HUES48 (cell line): ENCODE results near the gene LCN2.
A peak's percentile ranks its signal among the peaks of the same experiment; 100 is the strongest.
"Not testable (repeated sequence)": the region's sequence is repeated elsewhere in the genome, so short reads cannot be mapped to it uniquely, and the experiment has no call there.

Source experiments
- H3K27ac ChIP-seq: one replicate; pipeline ENCODE4 v1.7.0; 2013; ENCODE audit warnings: low read depth, low read length, inconsistent platforms
- H3K27me3 ChIP-seq: 2 replicates; pipeline ENCODE4 v1.6.1; 2013; ENCODE audit warnings: mild to moderate bottlenecking, low read length; ENCODE audit not compliant: control insufficient read depth, insufficient read depth
- H3K36me3 ChIP-seq: 2 replicates; pipeline ENCODE4 v1.6.1; 2013; ENCODE audit warnings: low read length; ENCODE audit not compliant: control insufficient read depth, insufficient read depth
- H3K4me1 ChIP-seq: 2 replicates; pipeline ENCODE4 v1.6.1; 2013; ENCODE audit warnings: mild to moderate bottlenecking, low read length; ENCODE audit not compliant: control insufficient read depth, insufficient read depth
- H3K4me3 ChIP-seq: 2 replicates; pipeline ENCODE4 v1.5.1; 2013; ENCODE audit warnings: mild to moderate bottlenecking, low read depth, low read length
- H3K9ac ChIP-seq: 2 replicates; pipeline ENCODE4 v1.6.1; 2013; ENCODE audit warnings: mild to moderate bottlenecking, low read depth, low read length, moderate library complexity
- H3K9me3 ChIP-seq: 2 replicates; pipeline ENCODE4 v1.6.1; 2013; ENCODE audit warnings: low read length; ENCODE audit not compliant: control insufficient read depth, insufficient read depth

LCN2 gene

DNA sequence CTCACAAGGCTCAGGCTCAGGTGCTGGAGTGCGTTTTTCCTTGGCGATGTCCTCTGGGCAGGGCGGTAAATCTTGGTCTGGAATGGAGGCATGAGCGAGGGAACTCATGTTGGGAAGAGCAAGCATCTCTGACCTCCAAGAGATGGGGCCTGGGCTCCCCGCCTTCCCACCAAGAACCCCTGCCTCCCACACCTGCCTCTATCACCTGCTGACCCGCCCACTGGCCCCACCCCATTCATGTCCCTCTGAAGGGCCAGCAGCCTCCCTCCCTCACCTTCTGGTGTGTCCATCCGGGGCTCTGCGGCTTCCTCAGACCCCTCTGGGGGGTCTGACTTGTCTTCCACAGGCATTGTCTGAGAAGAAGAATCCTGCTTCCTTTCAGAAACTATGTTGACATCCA lies 31.2 kb downstream of the LCN2 start:
- Histone ChIP-seq H3K4me3 (no peak overlapping the region), H3K9me3 (no peaks in the 10 kb centered on the region), H3K4me1 (no peaks in the 10 kb centered on the region), H3K36me3 (peaks cover 68% of the 10 kb centered on the region), H3K9ac (no peak overlapping the region), H3K27me3 (no peaks in the 10 kb centered on the region), H3K27ac (no peak overlapping the region)

DNA sequence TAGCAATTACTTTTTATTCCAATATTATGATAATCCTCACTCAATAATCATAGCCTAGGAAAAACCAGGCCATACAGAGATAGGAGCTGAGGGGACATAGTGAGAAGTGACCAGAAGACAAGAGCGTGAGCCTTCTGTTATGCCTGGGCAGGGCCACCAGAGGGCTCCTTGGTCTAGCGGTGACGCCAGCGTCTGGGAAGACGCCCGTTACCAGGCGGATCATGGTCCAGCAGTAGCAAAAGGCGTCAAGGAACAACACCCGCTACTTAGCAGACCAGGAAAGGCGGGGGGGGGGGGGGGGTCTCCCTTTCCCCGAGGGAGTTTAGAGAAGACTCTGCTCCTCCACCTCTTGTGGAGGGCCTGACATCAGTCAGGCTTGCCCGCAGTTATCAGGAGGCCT lies 32.2 kb downstream of the LCN2 start:
- H3K4me3 ChIP-seq, H3K9ac ChIP-seq, H3K27me3 ChIP-seq, H3K27ac ChIP-seq, H3K9me3 ChIP-seq, H3K4me1 ChIP-seq: not testable (repeated sequence)
- H3K36me3 ChIP-seq: peaks cover 66% of the 10 kb centered on the region

DNA sequence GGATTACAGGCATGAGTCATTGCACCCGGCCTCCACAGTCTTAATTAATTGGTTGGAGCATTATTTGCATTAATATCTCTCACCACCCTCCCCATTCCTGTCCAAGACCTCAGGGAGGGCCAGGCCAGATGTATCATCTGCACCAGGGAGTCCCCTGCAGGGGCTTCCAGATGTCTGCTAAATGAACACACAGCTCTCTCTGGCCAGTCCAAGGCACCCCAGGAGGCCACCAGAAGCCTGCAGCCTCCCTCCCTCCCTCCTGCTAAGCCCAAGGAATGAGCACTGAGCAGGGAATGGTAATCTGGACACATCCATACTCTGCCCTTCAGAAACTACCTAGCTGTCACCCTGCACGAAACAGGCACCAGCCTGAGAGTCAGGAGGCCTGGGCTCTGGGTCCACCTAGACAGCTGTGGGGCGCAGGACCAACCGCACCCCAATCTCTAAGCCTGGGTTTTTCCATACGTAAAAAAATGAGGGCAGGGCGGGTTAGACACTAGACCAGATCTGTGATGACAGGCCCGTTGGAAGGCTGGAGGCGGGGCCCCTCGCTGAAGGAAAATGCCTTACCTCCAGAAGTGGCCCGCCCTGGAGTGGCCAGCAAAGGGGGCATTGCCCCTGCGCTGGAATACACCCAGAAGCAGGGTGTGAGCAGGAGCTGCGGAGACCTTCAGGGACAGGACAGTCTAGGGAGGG lies 33.8 kb downstream of the LCN2 start:
- Histone ChIP-seq H3K9ac (no peak overlapping the region), H3K27me3 (no peaks in the 10 kb centered on the region), H3K27ac (no peak overlapping the region), H3K9me3 (no peaks in the 10 kb centered on the region), H3K4me3 (no peak overlapping the region), H3K4me1 (no peaks in the 10 kb centered on the region), H3K36me3 (peaks cover 60% of the 10 kb centered on the region)

DNA sequence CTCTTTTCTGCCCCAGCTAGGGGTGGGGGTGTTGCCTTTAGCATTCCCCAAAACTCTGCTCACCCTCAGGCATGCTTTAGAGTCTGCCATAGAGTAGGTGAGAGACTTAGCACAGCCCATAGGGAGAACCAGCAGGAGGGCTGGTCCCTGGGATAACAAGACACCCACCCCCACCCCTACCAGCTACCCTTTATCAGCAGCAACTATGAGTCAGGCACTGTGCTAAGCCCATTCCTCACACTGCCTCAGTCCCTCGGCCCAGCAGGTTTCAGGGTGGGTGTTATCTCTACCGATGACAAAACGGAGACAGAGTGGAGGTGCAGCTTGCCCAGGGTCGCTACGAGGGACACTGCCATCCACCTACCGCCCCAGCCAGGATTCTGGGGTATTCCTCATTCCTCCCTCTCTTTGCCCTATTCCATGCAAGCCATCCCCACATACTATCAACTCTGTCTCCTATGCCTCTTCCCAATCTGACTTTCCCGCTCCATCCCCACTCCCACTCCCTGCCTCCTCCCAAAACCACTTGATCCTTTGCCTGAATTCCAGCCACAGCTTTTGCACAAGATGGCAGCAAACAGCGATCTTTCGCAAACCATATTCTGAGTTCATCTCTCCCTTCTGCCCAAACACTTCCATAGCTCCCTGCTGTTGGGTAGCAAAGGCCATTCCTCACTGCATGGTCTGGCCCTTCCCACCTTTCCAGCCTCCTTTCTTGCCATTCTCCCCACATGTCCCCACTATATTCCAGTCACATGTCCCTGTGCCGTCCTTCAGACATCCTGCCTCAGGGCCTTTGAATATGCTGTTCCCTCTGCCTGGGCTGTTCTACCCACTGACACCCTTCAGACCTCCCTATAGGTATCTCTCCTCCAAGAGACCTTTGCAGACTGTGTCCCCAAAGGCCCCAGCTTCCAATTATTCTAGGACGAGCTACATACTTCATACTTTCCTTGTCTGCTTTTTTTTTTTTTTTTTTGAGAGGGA lies 37.0 kb downstream of the LCN2 start:
- H3K9me3 ChIP-seq: no peaks in the 10 kb centered on the region
- no peak overlapping the region for H3K9ac ChIP-seq
- H3K4me3 ChIP-seq: no peak overlapping the region
- peaks cover 44% of the 10 kb centered on the region for H3K36me3 ChIP-seq
- H3K4me1 ChIP-seq: 0 out of 2 replicates have a peak, but pooled peaks cover 4% of the 10 kb centered on the region
- H3K27ac ChIP-seq: no peak overlapping the region
- no peaks in the 10 kb centered on the region for H3K27me3 ChIP-seq

DNA sequence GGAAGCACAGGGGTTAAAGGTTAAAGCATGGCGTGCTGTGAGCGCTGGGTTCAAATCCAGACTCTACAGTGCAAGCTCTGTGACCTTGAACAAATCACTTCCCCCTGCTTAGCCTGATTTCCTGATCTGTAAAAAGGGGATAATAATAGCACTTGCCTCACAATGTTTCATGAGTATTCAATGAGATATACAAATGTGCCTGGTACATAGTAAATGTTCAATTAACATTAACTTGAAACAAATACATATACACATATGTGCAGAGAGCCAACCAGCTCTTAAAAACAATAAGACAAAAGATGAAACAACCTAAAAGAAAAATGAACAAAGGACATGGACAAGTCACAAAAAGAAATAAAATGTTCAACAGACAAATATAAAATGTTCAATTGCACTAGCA lies 38.1 kb downstream of the LCN2 start:
- H3K9me3 ChIP-seq: no peaks in the 10 kb centered on the region
- H3K9ac ChIP-seq: no peak overlapping the region
- H3K27ac ChIP-seq: no peak overlapping the region
- H3K36me3 ChIP-seq: peaks cover 44% of the 10 kb centered on the region
- H3K27me3 ChIP-seq: no peaks in the 10 kb centered on the region
- H3K4me1 ChIP-seq: 0 out of 2 replicates have a peak, but pooled peaks cover 4% of the 10 kb centered on the region
- H3K4me3 ChIP-seq: no peak overlapping the region

DNA sequence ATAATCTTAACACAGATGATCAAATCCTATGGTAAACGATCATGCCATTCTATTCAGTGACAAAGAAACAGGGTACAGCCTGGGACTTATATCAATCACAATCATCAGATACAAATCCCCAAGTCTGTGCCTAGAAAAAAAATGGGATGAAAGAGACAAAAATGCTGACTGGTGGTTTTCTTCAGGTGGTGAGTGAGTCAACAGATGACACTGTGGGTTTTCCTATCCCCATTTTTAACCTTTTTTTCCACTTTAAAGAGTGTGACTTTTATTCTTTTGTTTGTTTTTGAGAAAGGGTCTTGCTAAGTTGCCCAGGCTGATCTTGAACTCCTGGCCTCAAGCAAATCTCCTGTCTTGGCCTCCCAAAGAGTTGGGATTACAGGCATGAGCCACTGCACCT lies 39.0 kb downstream of the LCN2 start:
- Histone ChIP-seq H3K27ac (no peak overlapping the region), H3K9ac (no peak overlapping the region)

DNA sequence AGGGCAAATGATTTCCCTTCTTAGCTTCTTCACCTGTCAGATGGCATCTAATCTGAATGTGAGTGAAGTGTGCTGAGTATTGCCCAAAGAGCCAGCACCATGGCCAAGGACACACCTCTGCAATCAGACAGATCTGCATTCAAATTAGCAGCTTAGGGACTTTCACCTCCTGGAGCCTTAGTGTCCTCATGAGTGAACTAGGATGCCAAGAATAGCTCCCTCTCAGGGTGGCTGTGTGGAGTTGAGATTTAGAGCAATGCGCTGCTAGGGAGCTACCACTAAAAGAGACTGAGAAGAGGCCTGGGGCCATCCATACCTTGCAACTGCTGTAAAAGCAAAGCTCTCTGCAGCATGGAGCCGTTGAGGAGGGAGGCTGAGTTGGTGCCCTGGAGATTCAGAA lies 40.8 kb downstream of the LCN2 start:
- Histone ChIP-seq H3K4me3 (no peak overlapping the region), H3K27me3 (no peaks in the 10 kb centered on the region), H3K27ac (no peak overlapping the region), H3K4me1 (0 out of 2 replicates have a peak, but pooled peaks cover 4% of the 10 kb centered on the region), H3K36me3 (peaks cover 32% of the 10 kb centered on the region), H3K9ac (no peak overlapping the region), H3K9me3 (no peaks in the 10 kb centered on the region)

More for the DNA sequence above, 39.0 kb downstream of the LCN2 start:
- Histone ChIP-seq H3K36me3 (peaks cover 36% of the 10 kb centered on the region), H3K9me3 (no peaks in the 10 kb centered on the region), H3K4me3 (no peak overlapping the region), H3K27me3 (no peaks in the 10 kb centered on the region), H3K4me1 (0 out of 2 replicates have a peak, but pooled peaks cover 4% of the 10 kb centered on the region)

DNA sequence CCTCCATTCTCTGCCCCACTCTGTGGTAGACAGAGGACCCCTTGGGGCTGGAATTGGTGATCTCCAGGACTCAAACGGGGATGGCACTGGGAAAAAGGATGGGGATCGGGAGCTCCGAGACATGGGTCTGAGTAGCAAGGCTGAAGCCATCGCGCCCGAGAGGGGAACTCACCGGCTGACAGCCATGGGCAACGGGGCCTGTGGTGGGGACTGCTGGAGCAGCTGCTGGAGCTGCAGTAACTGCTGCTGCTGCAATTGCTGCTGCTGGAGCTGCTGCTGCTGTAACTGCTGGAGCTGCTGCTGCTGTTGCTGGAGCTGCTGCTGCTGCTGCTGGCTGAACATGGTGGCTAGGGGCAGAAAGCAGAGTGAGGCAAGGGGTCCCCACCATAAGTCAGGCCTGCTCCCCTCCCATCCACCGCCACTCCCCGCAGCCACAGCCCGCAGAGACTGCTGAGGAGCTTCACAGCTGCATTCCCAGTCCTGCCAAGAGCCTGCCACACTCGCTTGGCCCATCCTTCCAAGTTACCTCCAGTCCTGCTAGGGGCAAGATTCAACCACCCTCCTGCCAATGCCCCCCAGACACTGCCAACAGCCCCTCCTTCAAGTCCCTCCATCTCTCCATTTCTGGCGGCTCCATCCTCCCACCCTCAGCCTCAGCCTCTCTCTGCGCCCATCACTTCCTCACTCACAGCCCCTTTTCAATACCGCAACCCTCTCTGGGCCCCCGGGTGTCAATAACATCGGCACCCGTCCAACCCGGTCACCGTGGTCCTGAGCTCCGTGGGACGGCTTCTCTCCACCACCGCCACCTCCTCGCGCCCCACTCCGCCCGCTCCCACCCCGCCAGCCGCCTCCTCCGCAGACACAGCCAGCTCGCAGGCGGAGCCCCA lies 41.5 kb downstream of the LCN2 start:
- Histone ChIP-seq H3K4me1 (0 out of 2 replicates have a peak, but pooled peaks cover 4% of the 10 kb centered on the region), H3K36me3 (peaks cover 24% of the 10 kb centered on the region), H3K9me3 (no peaks in the 10 kb centered on the region), H3K27me3 (no peaks in the 10 kb centered on the region), H3K9ac (no peak overlapping the region; the same call in 1 of the 2 replicates), H3K4me3 (peak overlapping the region; percentile 92), H3K27ac (no peak overlapping the region)

DNA sequence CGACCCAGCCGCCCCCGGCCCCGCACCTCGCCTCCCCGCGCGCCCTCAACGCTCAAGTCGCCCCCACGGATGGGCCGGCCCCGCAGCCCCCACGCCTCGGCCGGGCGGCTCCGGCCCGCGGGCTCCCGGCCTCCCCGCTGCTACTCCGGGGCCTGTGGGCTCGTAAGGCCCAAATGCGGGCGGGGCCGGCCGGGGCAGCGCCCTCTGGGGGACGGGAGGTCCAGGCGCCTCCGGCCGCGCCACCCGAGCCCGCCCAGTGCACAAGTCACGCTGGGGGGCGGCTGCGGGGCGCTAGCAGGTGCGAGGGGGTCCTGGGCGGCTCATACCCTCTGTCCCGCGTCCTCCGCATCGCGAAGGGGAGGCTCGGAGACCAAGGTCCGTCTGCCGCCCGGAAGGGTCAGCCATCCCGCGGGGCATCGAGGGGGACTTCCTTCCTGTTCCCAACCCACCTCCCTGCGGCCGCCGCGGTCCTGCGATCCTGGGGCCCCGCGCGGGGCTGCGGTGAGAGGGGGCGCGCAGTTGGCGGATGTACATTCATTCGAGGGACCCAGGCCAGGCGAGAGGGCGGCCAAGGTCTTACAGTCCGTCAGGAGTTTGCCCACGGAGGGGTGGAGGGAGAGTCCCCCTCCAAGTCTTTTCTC lies 42.3 kb downstream of the LCN2 start, which contains the start of gene CIZ1:
Gene CIZ1, minus strand, starts transcription at position 167 of the 641 bp plus-strand sequence. CDS start 715 bp downstream, outside the sequence.
- Histone ChIP-seq H3K4me1 (0 out of 2 replicates have a peak, but pooled peaks cover 4% of the 10 kb centered on the region), H3K27ac (peak within 1 kb of the TSS; percentile 12), H3K27me3 (no peaks in the 10 kb centered on the region), H3K36me3 (peaks cover 19% of the 10 kb centered on the region), H3K9me3 (no peaks in the 10 kb centered on the region), H3K4me3 (peak within 1 kb of the TSS; percentile 92), H3K9ac (peak within 1 kb of the TSS; percentile 58; the same call in 1 of the 2 replicates)
